Activated T-cell treated with anti-CD3 and anti-CD28 coated beads for 48 hours (primary cell): ENCODE measurements around the gene FLCN.
"Not testable (repeated sequence)": the region's sequence is repeated elsewhere in the genome, so short reads cannot be mapped to it uniquely, and the experiment has no call there.

Experiments used
- DNase-seq: peaks from one replicate; pipeline ENCODE4 v3.0.0-alpha.2; 2020; ENCODE audit warnings: low read depth

The FLCN gene

GRCh38 chr17:17213775-17214174 is 23.2 kb downstream of the FLCN start:
- DNase-seq: no peak

- DNase-seq: no peak
Observed at GRCh38 chr17:17207998-17208397, 29.0 kb downstream of the FLCN start.

DNA sequence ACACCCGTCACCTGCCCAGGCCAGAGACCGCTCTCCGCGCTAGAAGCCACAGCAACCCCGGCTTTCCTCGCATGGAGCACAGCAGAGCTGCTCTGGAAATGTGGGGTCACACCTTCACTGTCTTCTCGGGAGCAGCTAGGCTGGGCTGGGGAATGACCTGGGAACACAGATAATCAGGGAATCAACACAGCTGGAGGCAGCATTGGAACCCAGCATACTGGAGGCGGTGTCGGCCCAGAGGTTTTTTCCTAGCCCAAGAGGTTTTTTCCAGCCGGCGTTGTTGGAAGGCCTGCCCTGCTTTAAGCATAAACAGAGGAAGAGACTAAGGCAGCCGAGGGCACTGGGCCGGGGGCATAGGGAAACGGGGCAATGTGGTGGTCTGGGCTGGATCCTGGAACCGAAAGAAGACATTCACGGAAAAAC is 30.0 kb downstream of the FLCN start:
- no peak for DNase-seq

GRCh38 chr17:17206124-17206912 is 30.6 kb downstream of the FLCN start, which contains the start of gene PLD6:
TSS of gene PLD6 (minus strand) at chr17:17206333. CDS start at chr17:17206286, 47 bp downstream.
- peak; percentile 87 for DNase-seq

DNA sequence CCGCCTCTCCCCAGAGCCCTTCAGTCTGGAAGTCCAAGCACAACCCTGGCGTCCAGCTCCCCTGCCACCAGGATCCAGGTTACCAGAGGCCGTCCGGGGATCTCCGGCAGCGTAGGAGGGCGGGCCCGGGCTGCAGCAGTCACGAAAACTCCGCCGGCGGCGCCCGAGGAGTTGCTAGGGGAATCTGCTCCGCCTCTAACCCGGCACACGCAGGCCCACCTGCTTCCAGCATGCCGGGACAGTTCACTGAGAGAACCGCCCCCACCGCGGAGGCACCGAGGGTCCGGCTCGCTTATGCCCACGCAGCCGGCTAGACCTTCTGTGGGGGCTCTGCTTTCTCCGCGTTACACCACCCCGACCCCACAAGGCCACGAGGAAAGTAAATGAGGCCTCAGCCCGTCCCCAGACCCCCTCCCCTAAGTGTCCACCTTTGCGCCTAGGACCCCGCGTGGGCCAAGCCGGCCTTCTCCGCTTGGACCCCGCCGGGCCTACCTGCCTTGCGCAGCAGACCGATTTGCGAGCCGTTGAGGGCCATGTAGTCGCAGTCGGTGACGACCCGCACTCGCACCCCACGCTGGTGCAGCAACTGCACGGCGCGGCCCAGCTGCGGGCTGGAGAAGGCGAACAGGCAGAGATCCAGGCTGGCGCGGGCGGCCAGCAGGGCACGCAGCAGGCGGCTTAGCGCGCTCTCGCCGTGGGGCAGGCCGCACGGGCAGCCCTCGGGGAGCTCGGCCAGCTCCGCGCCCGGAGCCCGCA is 31.4 kb downstream of the FLCN start:
- peak; percentile 56 for DNase-seq

DNA sequence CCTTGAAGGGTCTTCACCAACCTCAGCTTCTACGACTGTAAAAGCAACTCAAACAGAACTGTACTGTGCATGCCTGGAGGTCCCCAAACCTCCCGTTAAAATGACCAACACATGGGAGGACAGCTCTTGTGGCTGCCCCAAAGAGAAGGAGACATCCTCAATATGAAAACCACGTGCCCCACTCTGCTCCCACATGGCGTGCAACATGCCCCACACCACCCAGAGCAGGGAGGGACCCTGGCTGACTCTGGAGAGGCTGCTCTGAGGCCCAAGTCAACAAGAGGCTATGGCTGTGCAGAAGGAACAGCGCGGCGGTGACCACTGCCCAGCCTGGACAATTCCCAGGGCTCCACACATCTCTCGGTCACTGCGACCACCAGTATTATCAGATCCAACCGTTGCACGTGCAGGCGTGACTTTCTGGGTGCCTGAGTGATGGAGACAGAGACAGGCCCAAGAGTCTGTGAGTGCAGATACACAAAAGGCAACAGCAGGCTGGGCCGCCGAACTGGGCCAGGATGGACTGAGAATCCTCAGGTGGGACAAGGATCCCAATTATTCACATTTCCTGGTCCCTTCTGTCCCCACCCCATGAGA is 32.2 kb downstream of the FLCN start:
- DNase-seq: no peak

GRCh38 chr17:17204041-17204591 is 32.9 kb downstream of the FLCN start:
- DNase-seq: no peak

DNA sequence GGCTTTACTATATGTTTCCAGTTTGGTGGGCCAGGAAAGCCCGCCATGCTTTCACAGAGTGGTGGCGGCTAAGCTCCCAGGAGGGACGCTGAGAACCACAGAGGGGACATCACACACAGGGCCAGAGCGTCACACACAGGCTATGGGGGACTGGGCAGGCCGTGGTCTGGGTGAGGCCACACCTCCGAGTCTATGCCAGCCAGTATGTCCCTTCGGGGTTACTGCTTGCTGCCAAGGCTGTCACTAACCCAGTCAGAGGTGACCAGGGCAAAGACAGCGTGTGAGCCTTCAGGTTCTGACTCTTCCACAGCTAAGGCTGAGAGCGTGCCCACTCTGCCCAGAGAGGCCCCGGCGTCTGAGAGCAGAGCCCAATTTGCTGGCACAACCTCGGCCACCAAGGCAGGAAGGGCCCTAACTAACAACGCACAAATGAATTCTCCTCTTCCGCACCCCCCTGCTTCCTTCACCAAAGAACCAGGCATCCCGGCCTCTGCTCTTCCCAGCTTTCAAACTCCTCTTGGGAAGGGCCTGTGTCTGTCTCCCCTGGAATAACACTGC is 33.7 kb downstream of the FLCN start:
- no peak for DNase-seq

DNA sequence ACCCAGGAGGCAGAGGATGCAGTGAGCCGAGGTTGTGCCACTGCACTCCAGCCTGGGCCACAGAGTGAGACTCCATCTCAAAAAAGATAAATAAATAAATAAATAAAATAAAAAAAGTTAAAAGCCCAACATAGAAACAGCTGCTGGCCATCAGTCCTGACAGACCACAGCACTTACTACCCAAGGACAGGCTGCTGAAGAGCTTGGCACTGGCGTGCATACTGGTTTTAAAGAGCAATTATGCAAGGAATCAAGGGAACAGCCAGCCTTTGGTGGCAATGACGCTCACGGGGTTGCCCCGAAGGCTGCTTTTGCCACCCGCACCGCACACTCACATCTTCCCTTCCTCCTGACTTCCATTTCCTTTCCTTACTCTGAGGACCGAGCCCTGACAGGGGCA is 35.1 kb downstream of the FLCN start:
- no peak for DNase-seq

- DNase-seq: no peak
Observed at GRCh38 chr17:17201271-17201670, 35.7 kb downstream of the FLCN start.

- DNase-seq: no peak
Observed at GRCh38 chr17:17200831-17201230, 36.1 kb downstream of the FLCN start.

DNA sequence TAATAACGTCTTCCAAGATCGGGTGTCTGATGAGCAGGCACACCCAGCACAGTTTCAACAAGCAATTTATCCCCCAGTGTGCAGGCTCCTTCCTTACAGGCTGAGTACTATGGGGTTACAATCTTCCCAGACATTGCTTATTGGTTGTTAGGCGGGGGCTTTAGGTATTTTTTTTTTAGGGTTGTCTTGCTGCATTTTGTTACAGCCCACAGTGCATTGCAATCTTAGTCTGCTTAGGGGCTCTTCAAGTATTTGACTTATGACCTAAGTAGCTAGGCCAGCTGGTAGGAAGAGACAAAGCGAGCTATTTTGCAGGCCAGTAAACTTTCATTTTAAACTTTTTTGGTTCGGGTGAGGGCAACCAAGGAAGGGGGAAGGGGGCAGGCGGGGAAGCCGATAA is 36.7 kb downstream of the FLCN start:
- no peak for DNase-seq

DNA sequence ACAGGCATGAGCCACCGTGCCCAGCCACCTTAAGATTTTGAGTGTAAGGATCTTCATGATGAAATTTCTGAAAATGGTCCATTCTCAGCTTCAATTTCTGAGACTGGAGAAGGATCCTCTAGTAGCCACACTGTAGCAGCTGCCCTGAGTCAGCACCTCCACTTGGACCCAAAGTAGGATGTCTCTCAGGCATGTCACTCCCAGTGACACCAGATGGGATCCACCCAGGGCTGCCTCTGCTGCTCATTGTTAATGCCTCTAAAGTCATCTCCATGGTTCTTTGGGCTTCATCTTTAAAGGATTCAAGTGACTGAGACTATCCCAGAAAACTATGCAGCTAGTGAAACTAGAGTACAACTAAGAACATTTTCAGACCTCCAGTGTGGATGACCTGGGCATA is 38.7 kb downstream of the FLCN start:
- no peak for DNase-seq

DNA sequence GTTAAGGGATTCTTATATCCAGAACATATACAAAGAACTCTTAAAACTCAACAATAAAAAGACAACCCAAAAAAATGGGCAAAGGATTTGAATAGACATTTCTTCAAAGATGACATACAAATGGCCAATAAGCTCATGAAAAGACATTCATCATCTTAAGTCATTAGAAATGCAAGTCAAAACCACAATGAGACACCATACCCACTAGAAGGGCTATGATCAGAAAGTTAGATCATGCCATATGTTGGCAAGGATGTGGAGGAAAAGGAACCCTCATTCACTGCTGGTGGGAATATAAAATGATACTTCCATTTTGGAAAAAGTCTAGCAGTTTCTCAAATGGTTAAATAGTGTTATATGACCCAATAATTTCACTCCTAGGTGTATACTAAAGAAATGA is 40.2 kb downstream of the FLCN start:
- DNase-seq: no peak

GRCh38 chr17:17195466-17195865 is 41.5 kb downstream of the FLCN start:
- not testable (repeated sequence) for DNase-seq

DNA sequence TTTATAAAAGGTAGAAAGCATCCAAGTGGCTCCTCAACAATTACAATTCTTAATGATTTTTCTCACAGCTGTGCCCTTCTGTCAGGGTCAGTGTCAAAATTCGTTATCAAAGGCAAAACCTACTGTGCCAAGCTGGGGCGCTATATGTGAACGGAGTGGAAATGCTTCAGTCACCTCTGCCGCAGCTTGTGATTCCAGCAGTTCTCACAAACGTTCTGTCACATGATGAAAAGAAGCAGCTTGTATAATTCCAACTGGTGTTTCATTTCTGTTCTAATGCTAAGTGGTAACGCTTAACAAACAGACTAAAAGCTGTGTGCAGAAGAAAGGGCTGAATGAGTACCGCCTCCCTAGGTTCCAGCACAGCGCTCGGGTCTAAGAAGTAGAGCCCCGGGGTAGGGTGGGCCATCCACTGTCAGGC is 45.0 kb downstream of the FLCN start:
- no peak for DNase-seq

DNA sequence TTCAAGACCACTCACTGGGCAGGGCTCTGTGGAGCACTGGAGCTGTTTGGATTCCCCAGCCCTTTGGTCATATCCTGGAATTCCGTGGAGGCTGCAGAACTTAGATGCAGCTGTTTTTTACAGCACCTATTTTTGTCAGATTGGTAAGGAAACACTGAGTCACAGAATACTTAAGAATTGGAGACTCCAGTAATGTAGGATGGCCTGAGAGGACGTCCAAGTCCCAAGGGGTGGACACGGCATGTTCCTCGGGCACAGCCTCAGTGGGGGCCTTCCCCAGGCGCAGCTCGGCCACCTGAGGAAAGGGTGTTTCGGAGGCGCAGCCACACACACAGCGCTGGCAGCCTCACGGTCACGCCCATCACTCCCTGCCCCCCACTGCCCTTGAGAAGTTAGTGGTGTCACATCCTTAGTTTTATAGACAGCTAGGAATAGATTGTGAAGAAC is 45.6 kb downstream of the FLCN start:
- DNase-seq: no peak

DNA sequence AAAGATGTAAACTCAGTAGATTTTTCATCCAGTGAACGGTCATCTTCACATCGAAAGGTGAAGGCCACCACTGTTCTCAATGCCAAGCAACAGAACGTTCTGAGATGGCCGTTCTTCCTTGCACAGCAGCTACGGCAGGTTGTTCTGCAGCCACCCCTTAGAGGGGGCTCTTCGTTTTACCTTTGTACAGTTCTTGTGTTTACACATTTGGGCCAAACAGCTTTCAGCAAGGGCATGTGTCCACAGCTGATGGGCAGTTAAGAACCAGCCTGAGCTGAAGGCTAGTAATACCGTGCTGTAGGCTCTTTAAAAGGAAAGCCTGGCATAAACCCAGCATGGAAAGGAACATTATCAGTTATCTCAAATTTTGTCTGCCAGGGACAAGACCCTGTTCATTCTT is 46.8 kb downstream of the FLCN start:
- DNase-seq: no peak

DNA sequence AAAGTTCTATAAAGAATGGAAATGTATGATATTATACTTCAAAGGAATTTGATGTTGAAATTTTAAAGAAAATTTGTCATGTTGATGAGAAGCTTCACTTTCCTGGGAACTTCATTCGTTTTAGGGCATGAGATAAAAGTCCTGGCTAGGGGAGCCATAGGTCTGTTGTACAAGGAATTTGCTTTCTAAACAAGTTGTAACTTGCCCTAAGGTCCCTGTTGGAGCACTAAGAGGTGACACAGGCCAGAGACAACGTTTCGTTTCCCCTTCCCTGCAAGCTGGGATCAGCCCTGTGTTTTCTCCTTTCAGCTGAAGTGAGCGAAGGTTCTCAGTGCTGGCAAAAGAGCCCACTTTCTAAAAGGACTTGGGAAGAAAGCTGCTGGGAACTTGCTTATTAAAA is 47.4 kb downstream of the FLCN start:
- no peak for DNase-seq

GRCh38 chr17:17188586-17188985 is 48.4 kb downstream of the FLCN start:
- DNase-seq: no peak

DNA sequence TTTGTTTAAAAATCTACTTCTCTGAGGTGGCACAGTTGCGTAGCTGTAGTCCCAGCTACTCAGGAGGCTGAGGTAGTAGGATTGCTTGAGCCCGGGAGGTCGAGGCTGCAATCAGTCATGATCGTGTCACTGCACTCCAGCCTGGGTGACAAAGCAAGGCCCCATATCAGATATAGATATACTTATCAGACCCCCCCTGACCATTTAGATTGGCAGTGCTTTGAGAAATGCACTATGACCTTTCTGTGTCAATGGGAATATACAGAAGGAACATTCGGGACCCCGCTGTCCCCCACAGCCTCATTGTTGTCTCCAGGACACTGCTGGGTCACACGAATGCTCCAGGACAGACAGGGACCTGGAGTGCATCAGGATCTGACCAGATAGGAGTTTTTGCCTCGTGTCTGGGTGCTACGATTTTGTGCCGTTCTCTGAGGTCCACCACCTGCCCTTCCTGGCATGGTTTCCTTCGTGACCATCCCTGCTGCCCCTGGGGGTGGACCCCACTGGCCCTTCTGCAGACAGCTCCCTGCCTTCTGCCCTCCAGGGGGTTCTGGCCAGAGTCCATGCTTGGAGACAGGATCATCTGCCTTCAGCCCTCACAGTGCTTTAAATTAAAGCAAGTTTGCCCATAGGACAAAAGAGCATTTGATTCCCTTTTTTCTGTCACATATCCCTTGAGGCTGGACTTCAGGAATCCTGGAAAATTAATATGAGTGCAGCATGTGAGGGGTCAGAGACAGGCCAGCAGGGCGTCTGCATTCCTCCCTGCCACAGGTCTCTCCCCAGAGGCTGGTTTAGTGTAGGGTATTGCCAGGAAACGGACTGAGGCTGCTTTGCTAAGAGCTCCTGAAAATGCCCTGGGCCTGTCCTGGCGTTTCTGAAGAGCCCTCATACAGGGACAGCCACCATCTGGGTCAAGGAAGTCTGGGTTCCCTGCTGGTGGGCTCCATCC is 50.1 kb downstream of the FLCN start:
- DNase-seq: no peak
